GM23338 (cell line): ENCODE measurements around the gene POMT2. TPM values are rescaled to one million over a fixed set of nuclear protein-coding genes. Genes with fewer than 3 reads are reported as not detected.

Source experiments
- ATAC-seq: fragments of 200-7000 bp; cut with Tn5 transposase; 3 replicates; pipeline ENCODE4 v1.9.1; 2020
- DNase-seq: peaks from one replicate; pipeline ENCODE4 v3.0.0-alpha.2; 2015; ENCODE audit warnings: low spot score
- H2AFZ ChIP-seq: fragments of 200-600 bp; sonication (generic); 2 replicates; pipeline ENCODE4 v1.8.0; 2016; ENCODE audit warnings: antibody characterized with exemption, mild to moderate bottlenecking, moderate library complexity
- H3F3A ChIP-seq: fragments of 200-600 bp; sonication (generic); replicated peaks from 2 replicates; pipeline ENCODE4 v1.8.0; 2017; ENCODE audit warnings: antibody characterized with exemption, mixed run types, low read depth
- H3K27ac ChIP-seq: fragments of 200-600 bp; sonication (generic); 2 replicates; pipeline ENCODE4 v1.6.1; 2016; ENCODE audit warnings: low read depth
- H3K27me3 ChIP-seq: fragments of 200-600 bp; sonication (generic); 2 replicates; pipeline ENCODE4 v1.8.0; 2016; ENCODE audit warnings: mild to moderate bottlenecking, mixed run types, moderate library complexity; ENCODE audit not compliant: insufficient read depth
- H3K36me3 ChIP-seq: fragments of 200-600 bp; sonication (generic); 2 replicates; pipeline ENCODE4 v1.8.0; 2016; ENCODE audit warnings: mild to moderate bottlenecking; ENCODE audit not compliant: insufficient read depth
- H3K4me1 ChIP-seq: fragments of 200-600 bp; sonication (generic); 2 replicates; pipeline ENCODE4 v1.8.0; 2016; ENCODE audit warnings: mild to moderate bottlenecking, moderate library complexity; ENCODE audit not compliant: insufficient read depth
- H3K4me2 ChIP-seq: fragments of 200-600 bp; sonication (generic); 2 replicates; pipeline ENCODE4 v1.7.1; 2017; ENCODE audit warnings: mixed run types
- H3K4me3 ChIP-seq: fragments of 200-600 bp; sonication (generic); 2 replicates; pipeline ENCODE4 v1.6.1; 2016; ENCODE audit warnings: mixed run types
- H3K79me2 ChIP-seq: fragments of 200-600 bp; sonication (generic); replicated peaks from 2 replicates; pipeline ENCODE4 v1.8.0; 2017; ENCODE audit warnings: mild to moderate bottlenecking; ENCODE audit not compliant: insufficient read depth
- H3K9me2 ChIP-seq: fragments of 200-600 bp; sonication (generic); 2 replicates; pipeline ENCODE4 v1.8.0; 2017; ENCODE audit not compliant: insufficient read depth
- H4K20me1 ChIP-seq: fragments of 200-600 bp; sonication (generic); replicated peaks from 2 replicates; pipeline ENCODE4 v1.8.0; 2017; ENCODE audit warnings: mild to moderate bottlenecking; ENCODE audit not compliant: insufficient read depth
- H3K27ac Mint-ChIP-seq: 2 replicates; pipeline ENCODE4 v1.8.0; 2020; ENCODE audit warnings: inconsistent platforms, mild to moderate bottlenecking, moderate library complexity, mixed read lengths
- H3K27me3 Mint-ChIP-seq: 3 replicates; pipeline ENCODE4 v1.8.0; 2022; ENCODE audit warnings: low read depth, mild to moderate bottlenecking, moderate library complexity, mixed read lengths, inconsistent platforms; ENCODE audit not compliant: insufficient read depth, poor library complexity
- H3K36me3 Mint-ChIP-seq: 3 replicates; pipeline ENCODE4 v1.8.0; 2021; ENCODE audit warnings: low read depth, mild to moderate bottlenecking, inconsistent platforms, moderate library complexity, mixed read lengths
- H3K4me1 Mint-ChIP-seq: 3 replicates; pipeline ENCODE4 v1.8.0; 2020; ENCODE audit warnings: mild to moderate bottlenecking, inconsistent platforms, mixed read lengths
- H3K4me3 Mint-ChIP-seq: 3 replicates; pipeline ENCODE4 v1.8.0; 2021; ENCODE audit warnings: moderate library complexity, mild to moderate bottlenecking, inconsistent platforms, mixed read lengths
- H3K9me3 Mint-ChIP-seq: 3 replicates; pipeline ENCODE4 v1.8.0; 2020; ENCODE audit warnings: moderate library complexity, mild to moderate bottlenecking, inconsistent platforms, mixed read lengths
- ETS1 ChIP-seq: IDR thresholded peaks from 2 replicates; pipeline ENCODE4 v1.6.1; 2016; ENCODE audit warnings: antibody characterized with exemption
- EZH2phosphoT487 ChIP-seq: fragments of 200-600 bp; sonication (generic); IDR thresholded peaks from one replicate; pipeline ENCODE4 v1.8.1; 2018; ENCODE audit warnings: antibody characterized with exemption; ENCODE audit not compliant: unreplicated experiment
- POLR2AphosphoS5 ChIP-seq: IDR thresholded peaks from 2 replicates; pipeline ENCODE4 v1.6.1; 2016; ENCODE audit warnings: antibody characterized with exemption, low read depth
- ZNF114 ChIP-seq: fragments of 250-450 bp; sonication (Bioruptor Pico); IDR thresholded peaks from 2 replicates; pipeline ENCODE4 v1.5.0; 2020; ENCODE audit warnings: mild to moderate bottlenecking, moderate library complexity
- polyA plus RNA-seq: library from polyadenylated mRNA; unstranded; fragments of >200 nt; fragmentation: Nextera tagmentation; extraction: Ambion mirVana; gene quantifications from 2 replicates; pipeline ENCODE4 v1.2.1, GENCODE V29; 2016
- total RNA-seq: library from RNA; depleted of rRNA; stranded (reverse); fragments of >200 nt; shearing (Covaris generic); gene quantifications from 2 replicates; pipeline ENCODE4 v1.2.3, GENCODE V29; 2014
- TF ChIP-seq, protein P1 (sequence below): fragments of 250-450 bp; sonication (Bioruptor Pico); IDR thresholded peaks from 2 replicates; pipeline ENCODE4 v1.5.0; 2020; ENCODE audit warnings: mild to moderate bottlenecking, moderate library complexity
- TF ChIP-seq, protein P2 (sequence below): IDR thresholded peaks from one replicate; pipeline ENCODE4 v1.6.1; 2018; ENCODE audit warnings: antibody characterized with exemption; ENCODE audit not compliant: unreplicated experiment

The POMT2 gene
- total and polyA plus RNA-seq, 2 experiments from 2014 or later: 24.3 to 29.9 TPM

- no peaks in the 10 kb centered on the region for H3K9me2 ChIP-seq
- peaks cover 32% of the 10 kb centered on the region for H3K36me3 Mint-ChIP-seq
- no peak overlapping the region for H2AFZ ChIP-seq
- H3K4me2 ChIP-seq: no peak overlapping the region
- ATAC-seq (no peak), DNase-seq (no peak)
- H3K4me1 Mint-ChIP-seq: no peaks in the 10 kb centered on the region
- H3K27me3 Mint-ChIP-seq: no peaks in the 10 kb centered on the region
- no peaks in the 10 kb centered on the region for H3K79me2 ChIP-seq
- H3K27ac Mint-ChIP-seq: no peak overlapping the region
- H3K36me3 ChIP-seq: peaks cover 17% of the 10 kb centered on the region
- H4K20me1 ChIP-seq: no peaks in the 10 kb centered on the region; the same call in 1 of the 2 replicates
- TF ChIP-seq, protein P1, sequence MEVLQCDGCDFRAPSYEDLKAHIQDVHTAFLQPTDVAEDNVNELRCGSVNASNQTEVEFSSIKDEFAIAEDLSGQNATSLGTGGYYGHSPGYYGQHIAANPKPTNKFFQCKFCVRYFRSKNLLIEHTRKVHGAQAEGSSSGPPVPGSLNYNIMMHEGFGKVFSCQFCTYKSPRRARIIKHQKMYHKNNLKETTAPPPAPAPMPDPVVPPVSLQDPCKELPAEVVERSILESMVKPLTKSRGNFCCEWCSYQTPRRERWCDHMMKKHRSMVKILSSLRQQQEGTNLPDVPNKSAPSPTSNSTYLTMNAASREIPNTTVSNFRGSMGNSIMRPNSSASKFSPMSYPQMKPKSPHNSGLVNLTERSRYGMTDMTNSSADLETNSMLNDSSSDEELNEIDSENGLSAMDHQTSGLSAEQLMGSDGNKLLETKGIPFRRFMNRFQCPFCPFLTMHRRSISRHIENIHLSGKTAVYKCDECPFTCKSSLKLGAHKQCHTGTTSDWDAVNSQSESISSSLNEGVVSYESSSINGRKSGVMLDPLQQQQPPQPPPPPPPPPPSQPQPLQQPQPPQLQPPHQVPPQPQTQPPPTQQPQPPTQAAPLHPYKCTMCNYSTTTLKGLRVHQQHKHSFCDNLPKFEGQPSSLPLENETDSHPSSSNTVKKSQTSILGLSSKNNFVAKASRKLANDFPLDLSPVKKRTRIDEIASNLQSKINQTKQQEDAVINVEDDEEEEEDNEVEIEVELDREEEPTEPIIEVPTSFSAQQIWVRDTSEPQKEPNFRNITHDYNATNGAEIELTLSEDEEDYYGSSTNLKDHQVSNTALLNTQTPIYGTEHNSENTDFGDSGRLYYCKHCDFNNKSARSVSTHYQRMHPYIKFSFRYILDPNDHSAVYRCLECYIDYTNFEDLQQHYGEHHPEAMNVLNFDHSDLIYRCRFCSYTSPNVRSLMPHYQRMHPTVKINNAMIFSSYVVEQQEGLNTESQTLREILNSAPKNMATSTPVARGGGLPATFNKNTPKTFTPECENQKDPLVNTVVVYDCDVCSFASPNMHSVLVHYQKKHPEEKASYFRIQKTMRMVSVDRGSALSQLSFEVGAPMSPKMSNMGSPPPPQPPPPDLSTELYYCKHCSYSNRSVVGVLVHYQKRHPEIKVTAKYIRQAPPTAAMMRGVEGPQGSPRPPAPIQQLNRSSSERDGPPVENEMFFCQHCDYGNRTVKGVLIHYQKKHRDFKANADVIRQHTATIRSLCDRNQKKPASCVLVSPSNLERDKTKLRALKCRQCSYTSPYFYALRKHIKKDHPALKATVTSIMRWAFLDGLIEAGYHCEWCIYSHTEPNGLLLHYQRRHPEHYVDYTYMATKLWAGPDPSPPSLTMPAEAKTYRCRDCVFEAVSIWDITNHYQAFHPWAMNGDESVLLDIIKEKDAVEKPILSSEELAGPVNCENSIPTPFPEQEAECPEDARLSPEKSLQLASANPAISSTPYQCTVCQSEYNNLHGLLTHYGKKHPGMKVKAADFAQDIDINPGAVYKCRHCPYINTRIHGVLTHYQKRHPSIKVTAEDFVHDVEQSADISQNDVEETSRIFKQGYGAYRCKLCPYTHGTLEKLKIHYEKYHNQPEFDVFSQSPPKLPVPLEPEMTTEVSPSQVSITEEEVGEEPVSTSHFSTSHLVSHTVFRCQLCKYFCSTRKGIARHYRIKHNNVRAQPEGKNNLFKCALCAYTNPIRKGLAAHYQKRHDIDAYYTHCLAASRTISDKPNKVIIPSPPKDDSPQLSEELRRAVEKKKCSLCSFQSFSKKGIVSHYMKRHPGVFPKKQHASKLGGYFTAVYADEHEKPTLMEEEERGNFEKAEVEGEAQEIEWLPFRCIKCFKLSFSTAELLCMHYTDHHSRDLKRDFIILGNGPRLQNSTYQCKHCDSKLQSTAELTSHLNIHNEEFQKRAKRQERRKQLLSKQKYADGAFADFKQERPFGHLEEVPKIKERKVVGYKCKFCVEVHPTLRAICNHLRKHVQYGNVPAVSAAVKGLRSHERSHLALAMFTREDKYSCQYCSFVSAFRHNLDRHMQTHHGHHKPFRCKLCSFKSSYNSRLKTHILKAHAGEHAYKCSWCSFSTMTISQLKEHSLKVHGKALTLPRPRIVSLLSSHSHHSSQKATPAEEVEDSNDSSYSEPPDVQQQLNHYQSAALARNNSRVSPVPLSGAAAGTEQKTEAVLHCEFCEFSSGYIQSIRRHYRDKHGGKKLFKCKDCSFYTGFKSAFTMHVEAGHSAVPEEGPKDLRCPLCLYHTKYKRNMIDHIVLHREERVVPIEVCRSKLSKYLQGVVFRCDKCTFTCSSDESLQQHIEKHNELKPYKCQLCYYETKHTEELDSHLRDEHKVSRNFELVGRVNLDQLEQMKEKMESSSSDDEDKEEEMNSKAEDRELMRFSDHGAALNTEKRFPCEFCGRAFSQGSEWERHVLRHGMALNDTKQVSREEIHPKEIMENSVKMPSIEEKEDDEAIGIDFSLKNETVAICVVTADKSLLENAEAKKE (CRISPR knock-in tag): no peak
- no peak for TF ChIP-seq ETS1
- no peak overlapping the region for H3K27ac ChIP-seq
- H3K4me3 Mint-ChIP-seq: no peak overlapping the region
- no peaks in the 10 kb centered on the region for H3K9me3 Mint-ChIP-seq
- H3K4me1 ChIP-seq: no peaks in the 10 kb centered on the region
- no peaks in the 10 kb centered on the region for H3K27me3 ChIP-seq
- H3K4me3 ChIP-seq: no peak overlapping the region
- H3F3A ChIP-seq: no peaks in the 10 kb centered on the region
Observed at GRCh38 chr14:77284466-77284865, 36.2 kb downstream of the POMT2 start.

- no peak for DNase-seq
- peaks cover 17% of the 10 kb centered on the region for H3K36me3 ChIP-seq
- no peaks in the 10 kb centered on the region for H3K4me1 Mint-ChIP-seq
- H3K4me3 Mint-ChIP-seq: no peak overlapping the region
- H2AFZ ChIP-seq: no peak overlapping the region
- no peaks in the 10 kb centered on the region for H3K4me1 ChIP-seq
- H3K27ac Mint-ChIP-seq: no peak overlapping the region
- no peaks in the 10 kb centered on the region for H3K9me2 ChIP-seq
- no peaks in the 10 kb centered on the region for H3K9me3 Mint-ChIP-seq
- peaks cover 36% of the 10 kb centered on the region for H3K36me3 Mint-ChIP-seq
- H3F3A ChIP-seq: no peaks in the 10 kb centered on the region
- no peak overlapping the region for H3K4me2 ChIP-seq
- H3K27me3 ChIP-seq: no peaks in the 10 kb centered on the region
- no peak overlapping the region for H3K4me3 ChIP-seq
- no peaks in the 10 kb centered on the region for H3K79me2 ChIP-seq
- H4K20me1 ChIP-seq: no peaks in the 10 kb centered on the region; the same call in 1 of the 2 replicates
- ATAC-seq: no peak
- H3K27me3 Mint-ChIP-seq: no peaks in the 10 kb centered on the region
- H3K27ac ChIP-seq: no peak overlapping the region
- TF ChIP-seq EZH2phosphoT487 (no peak), ETS1 (no peak), POLR2AphosphoS5 (no peak), ZNF114 (CRISPR knock-in tag) (no peak)
- TF ChIP-seq, protein P2, sequence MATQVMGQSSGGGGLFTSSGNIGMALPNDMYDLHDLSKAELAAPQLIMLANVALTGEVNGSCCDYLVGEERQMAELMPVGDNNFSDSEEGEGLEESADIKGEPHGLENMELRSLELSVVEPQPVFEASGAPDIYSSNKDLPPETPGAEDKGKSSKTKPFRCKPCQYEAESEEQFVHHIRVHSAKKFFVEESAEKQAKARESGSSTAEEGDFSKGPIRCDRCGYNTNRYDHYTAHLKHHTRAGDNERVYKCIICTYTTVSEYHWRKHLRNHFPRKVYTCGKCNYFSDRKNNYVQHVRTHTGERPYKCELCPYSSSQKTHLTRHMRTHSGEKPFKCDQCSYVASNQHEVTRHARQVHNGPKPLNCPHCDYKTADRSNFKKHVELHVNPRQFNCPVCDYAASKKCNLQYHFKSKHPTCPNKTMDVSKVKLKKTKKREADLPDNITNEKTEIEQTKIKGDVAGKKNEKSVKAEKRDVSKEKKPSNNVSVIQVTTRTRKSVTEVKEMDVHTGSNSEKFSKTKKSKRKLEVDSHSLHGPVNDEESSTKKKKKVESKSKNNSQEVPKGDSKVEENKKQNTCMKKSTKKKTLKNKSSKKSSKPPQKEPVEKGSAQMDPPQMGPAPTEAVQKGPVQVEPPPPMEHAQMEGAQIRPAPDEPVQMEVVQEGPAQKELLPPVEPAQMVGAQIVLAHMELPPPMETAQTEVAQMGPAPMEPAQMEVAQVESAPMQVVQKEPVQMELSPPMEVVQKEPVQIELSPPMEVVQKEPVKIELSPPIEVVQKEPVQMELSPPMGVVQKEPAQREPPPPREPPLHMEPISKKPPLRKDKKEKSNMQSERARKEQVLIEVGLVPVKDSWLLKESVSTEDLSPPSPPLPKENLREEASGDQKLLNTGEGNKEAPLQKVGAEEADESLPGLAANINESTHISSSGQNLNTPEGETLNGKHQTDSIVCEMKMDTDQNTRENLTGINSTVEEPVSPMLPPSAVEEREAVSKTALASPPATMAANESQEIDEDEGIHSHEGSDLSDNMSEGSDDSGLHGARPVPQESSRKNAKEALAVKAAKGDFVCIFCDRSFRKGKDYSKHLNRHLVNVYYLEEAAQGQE: no peak
Observed at GRCh38 chr14:77284066-77284465, 36.6 kb downstream of the POMT2 start.
